Measurements from ENCODE around the gene EXT2.

GRCh38 chr11:44067266-44067665 is 28.2 kb upstream of the EXT2 start:
- TF ChIP-seq REST (IDR thresholded peaks at IDR 0.05; ENCODE audit: insufficient replicate concordance, low read depth) = no peak
- no peak for TF ChIP-seq GABPA (IDR thresholded peaks at IDR 0.05; ENCODE audit: low read depth)

Measured in HL-60 (cell line).